Measurements from ENCODE around the gene PDE1C.
"Not testable (repeated sequence)": the region's sequence is repeated elsewhere in the genome, so short reads cannot be mapped to it uniquely, and the experiment has no call there.

The PDE1C gene

GRCh38 chr7:32018845-32019578 lies 51.2 kb downstream of the PDE1C start:
- TF ChIP-seq CTCF (IDR thresholded peaks at IDR 0.05; ENCODE audit: low read depth, low read length, missing control alignments) = no peak
- H3K4me3 ChIP-seq (replicated peaks; ENCODE audit: low read depth, low read length) = no peak overlapping the region
- no peak for DNase-seq (ENCODE audit: extremely low read depth, low read depth)

DNA sequence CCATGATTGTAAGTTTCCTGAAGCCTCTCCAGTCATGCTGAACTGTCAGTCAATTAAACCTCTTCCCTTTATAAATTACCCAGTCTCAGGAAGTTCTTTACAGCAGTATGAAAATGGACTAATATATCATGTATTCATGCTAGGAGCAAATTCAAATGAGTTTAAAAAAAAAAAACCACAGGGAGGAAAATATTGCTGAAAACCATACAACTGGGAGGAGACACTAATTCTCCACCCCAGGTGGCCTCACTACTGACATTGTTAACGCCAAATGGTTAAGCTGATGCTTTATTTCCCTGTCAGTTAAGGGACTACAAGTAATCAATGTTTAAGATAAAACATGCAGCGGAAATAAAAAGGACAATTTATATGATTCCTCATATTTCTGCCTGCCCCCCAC lies 55.1 kb downstream of the PDE1C start:
- no peak overlapping the region for H3K4me3 ChIP-seq (replicated peaks; ENCODE audit: low read depth, low read length)
- no peak for DNase-seq (ENCODE audit: extremely low read depth, low read depth)
- TF ChIP-seq CTCF (IDR thresholded peaks at IDR 0.05; ENCODE audit: low read depth, low read length, missing control alignments) = no peak

GRCh38 chr7:32013471-32013870 lies 56.7 kb downstream of the PDE1C start:
- H3K4me3 ChIP-seq (replicated peaks; ENCODE audit: low read depth, low read length) = not testable (repeated sequence)

DNA sequence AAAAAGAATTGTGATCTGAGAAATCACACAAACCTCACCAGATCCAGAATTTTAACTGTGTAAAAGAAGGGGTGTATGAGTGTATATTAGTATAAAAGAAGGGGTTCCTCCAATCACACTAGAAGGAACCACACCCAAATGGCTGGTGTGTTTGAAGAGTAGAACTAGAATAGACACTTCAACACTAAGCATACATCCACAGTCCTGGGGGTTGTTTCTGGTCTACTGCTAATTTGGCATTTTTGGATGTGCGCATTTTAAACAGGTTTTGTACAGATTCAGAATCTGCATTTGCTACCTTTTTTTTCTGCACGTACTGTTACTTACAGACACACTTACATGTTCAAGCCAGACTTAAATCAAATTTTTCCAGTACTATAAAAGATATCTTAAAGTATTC lies 64.6 kb downstream of the PDE1C start:
- no peak overlapping the region for H3K4me3 ChIP-seq (replicated peaks; ENCODE audit: low read depth, low read length)
- no peak for TF ChIP-seq CTCF (IDR thresholded peaks at IDR 0.05; ENCODE audit: low read depth, low read length, missing control alignments)
- DNase-seq (ENCODE audit: extremely low read depth, low read depth) = no peak

More at GRCh38 chr7:32013471-32013870, 56.7 kb downstream of the PDE1C start:
- DNase-seq (ENCODE audit: extremely low read depth, low read depth) = not testable (repeated sequence)

- no peak overlapping the region for H3K4me3 ChIP-seq (replicated peaks; ENCODE audit: low read depth, low read length)
- DNase-seq (ENCODE audit: extremely low read depth, low read depth) = no peak
- TF ChIP-seq CTCF (IDR thresholded peaks at IDR 0.05; ENCODE audit: low read depth, low read length, missing control alignments) = no peak
These were observed 68.3 kb downstream of the PDE1C start for GRCh38 chr7:32001948-32002347.

- no peak for TF ChIP-seq CTCF (IDR thresholded peaks at IDR 0.05; ENCODE audit: low read depth, low read length, missing control alignments)
- no peak overlapping the region for H3K4me3 ChIP-seq (replicated peaks; ENCODE audit: low read depth, low read length)
- DNase-seq (ENCODE audit: extremely low read depth, low read depth) = no peak
These were observed 72.8 kb downstream of the PDE1C start for GRCh38 chr7:31997423-31997822.

DNA sequence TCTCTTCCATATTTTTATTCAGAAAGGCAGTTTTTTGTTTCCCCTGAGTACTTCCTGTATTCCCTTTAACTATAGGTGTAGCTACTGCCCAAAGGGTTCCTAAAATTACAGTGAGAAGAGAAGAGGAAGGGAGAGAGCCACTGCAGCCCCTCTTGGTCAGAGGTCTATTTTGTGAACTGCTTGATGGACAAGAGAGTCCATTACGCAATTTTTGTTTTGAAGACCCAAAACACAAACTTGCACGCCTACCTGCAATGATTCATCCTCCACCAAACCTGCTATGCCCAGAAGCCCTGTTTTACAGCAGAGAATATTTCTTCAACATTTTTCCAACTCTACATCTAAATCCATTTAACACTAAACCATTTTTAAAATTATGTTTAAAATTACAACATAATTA lies 75.1 kb downstream of the PDE1C start:
- DNase-seq (ENCODE audit: extremely low read depth, low read depth) = no peak
- TF ChIP-seq CTCF (IDR thresholded peaks at IDR 0.05; ENCODE audit: low read depth, low read length, missing control alignments) = no peak
- no peak overlapping the region for H3K4me3 ChIP-seq (replicated peaks; ENCODE audit: low read depth, low read length)
